CD4-positive, alpha-beta T cell treated with Interleukin-6 at 100 ng/mL for 8 hours (primary cell): ENCODE measurements around the gene RANBP17.
"Not testable (repeated sequence)": the region's sequence is repeated elsewhere in the genome, so short reads cannot be mapped to it uniquely, and the experiment has no call there.

ENCODE experiments used
- DNase-seq: peaks from one replicate; pipeline ENCODE4 v3.0.0-alpha.2; 2020; ENCODE audit warnings: mixed read lengths, low spot score

RANBP17 gene

DNA sequence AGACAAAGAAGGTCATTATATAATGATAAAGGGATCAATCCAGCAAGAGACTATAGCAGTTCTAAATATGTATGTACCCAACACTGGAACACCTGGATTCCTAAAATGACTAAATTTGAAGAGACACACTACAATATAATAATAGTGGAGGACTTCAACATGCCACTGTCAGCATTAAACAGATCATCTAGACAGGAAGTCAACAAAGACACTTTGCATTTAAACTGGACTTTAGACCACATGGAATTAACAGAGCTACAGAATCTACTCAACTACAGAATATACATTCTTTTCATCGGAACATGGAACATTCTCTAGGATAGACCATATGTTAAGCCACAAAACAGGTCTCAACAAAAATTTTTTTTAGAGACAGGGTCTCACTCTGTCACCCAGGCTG is 388.9 kb downstream of the RANBP17 start:
- no peak for DNase-seq

- DNase-seq: no peak
Measured at GRCh38 chr5:171251519-171251918, 389.7 kb downstream of the RANBP17 start.

GRCh38 chr5:171252674-171253073 is 390.9 kb downstream of the RANBP17 start:
- DNase-seq: no peak

DNA sequence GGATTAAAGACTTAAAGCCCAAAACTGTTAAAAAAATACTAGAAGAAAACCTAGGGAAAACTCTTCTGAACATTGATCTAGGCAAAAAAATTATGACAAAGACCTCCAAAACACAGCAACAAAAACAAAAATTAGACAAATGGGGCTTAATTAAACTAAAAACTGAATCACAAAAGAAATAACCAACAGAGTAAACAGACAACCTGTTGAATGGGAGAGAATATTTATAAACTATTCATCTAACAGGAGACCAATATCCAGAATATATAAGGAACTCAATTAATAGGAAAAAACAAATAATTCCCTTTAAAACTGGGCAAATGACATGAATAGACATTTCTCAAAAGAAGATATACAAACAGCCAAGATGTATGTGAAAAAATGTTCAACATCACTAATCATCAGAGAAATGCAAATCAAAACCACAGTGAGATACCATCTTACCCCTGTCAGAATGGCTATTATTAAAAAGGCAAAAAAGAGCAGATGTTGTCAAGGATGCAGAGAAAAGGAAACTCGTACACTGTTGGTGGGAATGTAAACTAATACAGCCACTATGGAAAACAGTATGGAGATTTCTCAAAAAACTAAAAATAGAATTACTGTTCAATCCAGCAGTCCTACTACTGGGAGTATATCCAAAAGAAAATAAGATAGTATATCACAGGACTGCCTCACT is 397.1 kb downstream of the RANBP17 start:
- DNase-seq: no peak

DNA sequence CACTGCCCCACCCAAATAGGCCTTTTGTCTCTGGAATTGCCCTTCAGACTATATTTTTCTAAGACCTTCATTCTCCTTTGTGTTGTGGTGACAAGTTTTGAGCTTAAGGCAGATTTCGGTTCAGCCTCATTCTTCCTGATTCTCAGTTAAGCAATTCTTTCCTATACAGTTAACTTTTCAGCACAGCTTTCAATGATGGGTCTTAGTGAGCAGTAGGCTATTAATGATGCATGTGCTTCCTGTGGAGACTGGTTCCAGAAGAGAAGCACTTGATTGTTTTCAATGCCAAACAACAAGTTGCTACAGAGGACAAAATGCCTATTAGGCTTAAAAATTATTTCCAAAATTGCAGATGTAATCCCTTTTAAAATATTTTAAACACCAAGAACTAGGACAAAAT is 399.5 kb downstream of the RANBP17 start:
- no peak for DNase-seq

DNA sequence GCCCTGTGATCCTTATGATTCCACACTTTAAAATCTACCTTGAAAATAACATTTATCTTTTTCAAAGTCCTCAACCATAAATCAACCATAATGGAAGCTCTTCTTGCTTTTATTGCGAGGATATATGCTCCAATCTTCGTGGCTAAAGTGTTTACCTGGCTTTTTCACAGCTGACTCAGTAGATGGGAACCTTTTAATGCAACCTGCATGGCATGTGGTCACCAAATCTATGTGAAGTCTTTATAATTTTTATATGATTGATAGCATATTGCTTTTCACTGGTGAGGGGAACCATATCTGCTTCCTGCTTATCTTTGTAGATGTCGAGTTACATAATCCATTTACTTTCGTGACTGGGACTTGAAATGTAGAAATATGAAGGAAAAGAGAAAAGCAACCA is 400.1 kb downstream of the RANBP17 start:
- no peak for DNase-seq

GRCh38 chr5:171263181-171263580 is 401.4 kb downstream of the RANBP17 start:
- DNase-seq: no peak

DNA sequence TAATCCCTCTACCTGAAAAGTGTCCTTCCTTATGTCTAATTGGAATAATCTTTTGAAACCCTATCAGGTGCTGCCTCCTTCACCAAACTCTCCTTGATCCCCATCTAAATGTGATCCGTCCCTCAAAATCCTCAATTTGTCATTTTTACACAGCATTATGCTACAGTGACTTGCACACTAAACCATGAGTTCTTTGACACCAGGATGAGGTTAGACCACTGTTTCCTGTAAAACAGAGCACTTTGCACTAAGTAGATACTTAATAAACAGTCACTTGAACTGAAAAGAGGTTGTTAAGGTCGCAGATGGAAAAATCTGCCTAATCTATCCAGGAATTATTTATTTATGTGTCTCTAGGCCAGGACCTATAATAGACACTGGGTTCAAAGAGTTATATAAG is 403.0 kb downstream of the RANBP17 start:
- peak; percentile 4 for DNase-seq

GRCh38 chr5:171268700-171269620 is 407.1 kb downstream of the RANBP17 start:
- no peak for DNase-seq

- no peak for DNase-seq
Measured at GRCh38 chr5:171269717-171270116, 407.9 kb downstream of the RANBP17 start.

DNA sequence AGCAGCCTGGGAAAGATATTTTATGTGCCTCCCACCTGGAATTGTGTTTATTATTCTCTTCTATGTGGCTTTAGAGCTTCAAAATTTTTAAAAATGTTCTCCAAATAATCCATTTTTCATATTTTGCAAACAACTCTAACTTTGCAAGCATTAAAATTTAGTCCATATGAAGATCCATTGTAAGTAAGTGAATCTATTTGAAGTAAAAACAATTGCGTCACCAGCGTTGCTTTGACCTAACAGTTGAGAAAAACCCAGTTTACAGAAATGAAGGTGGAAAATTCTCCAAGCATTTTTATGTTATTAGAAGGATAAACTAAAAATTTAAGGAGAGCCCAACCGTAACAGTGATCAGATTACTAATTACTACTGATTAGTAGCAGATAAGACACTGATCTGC is 408.3 kb downstream of the RANBP17 start:
- DNase-seq: no peak

GRCh38 chr5:171271798-171272197 is 410.0 kb downstream of the RANBP17 start:
- no peak for DNase-seq

DNA sequence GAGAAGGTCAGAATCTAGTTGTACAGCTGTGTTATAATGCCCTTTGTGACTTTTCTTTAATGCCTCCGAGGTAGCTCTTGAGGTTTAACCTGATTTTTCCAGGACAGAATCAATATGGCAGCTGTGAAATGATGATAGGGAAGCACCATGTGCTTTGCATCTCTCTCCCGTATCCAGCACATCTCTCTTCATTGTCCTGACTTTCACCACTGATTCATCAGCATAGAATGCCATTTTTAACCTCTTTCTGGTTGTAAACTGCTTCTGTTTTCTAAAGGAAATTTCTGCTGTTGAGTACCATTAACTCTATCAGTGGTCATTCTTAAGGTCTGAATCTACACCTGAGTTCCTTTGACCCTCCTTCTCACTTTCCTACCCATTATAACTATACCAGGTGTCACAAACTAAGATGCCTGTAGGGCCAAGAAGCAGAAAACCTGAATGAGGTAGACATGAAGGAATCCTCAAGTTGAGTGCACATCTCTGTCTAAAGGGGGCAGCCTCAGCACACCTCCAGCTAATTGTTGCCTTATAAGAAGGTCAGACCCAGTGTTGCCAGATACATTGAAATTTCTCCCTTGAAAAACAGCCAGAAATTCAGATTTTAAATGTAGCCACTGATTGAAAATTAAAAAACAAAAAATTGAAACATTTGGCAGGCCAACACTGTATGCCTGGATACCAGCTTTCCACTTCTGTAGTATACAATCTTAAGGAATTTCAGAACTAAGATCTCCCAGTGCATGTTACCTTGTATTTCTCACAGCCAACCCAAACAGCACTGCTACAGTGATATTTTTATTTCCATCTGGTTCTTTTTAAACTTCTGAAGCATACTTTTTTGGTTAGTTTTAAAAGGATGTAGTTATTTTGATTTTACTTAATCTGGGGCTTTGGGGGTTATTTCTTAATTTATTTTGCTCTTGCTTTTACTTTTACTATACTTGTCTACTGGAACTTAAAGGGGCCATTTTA is 411.5 kb downstream of the RANBP17 start:
- no peak for DNase-seq

GRCh38 chr5:171275841-171276544 is 414.2 kb downstream of the RANBP17 start:
- DNase-seq: no peak

DNA sequence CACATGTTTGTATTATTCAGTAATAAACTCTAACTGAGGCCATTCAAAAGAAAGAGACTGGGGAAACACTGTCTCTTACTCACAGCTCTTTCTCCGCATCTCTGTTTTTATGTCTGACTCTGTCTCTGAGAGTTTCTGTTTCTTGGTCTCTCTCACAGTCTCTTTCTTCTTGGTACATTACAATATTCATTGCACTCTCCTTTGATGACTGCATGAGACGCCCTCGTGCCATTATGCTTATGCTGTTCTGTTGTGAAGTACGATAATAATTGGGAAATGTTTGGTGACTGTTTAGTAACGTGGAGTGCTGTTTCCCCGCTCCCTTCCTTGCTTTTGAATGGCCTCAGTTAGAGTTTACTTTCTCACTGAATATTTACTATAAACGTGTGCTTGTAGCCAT is 421.9 kb downstream of the RANBP17 start:
- no peak for DNase-seq

- DNase-seq: no peak
Measured at GRCh38 chr5:171285465-171285864, 423.6 kb downstream of the RANBP17 start.

- no peak for DNase-seq
Measured at GRCh38 chr5:171288066-171288465, 426.2 kb downstream of the RANBP17 start.

DNA sequence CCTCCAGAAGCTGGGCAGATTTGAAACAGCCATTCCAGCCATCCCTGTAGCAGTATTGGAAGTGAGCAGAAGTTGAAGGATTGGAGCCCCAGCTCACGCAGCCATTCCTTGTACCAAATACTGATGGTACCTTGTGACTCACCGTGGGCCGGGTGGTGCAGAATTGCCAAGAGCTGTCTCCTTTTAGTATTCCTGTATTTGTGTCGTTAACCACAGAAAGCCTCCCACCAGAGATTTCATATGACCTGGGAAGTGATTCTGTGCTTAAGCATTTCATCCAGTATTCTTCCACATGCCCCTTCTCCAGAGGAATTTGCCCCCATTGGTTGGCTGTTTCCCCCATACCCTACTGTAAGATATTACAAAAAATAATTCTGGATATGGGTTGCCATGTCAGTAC is 429.6 kb downstream of the RANBP17 start:
- no peak for DNase-seq

DNA sequence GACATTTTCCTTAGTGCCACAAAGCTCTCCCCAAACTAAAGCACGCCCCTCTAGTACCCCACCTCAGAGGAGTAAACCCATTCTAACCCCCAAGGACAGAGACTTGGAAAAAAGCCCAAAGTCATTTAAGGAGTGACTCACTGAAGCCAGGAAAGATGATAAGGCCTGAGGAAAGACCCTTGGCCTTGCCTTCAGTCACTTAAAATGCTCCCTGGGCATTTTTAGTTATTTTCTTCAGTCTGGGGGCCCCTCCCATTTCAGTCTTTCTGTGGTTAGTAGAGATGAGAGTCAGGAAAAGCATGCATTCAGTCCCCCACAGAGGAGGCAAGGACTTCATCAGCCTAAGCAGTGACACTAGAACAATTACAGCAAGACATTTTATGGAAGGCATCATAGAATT is 433.5 kb downstream of the RANBP17 start:
- DNase-seq: no peak

- DNase-seq: no peak
Measured at GRCh38 chr5:171295801-171296200, 434.0 kb downstream of the RANBP17 start.

- not testable (repeated sequence) for DNase-seq
Measured at GRCh38 chr5:171297941-171298340, 436.1 kb downstream of the RANBP17 start.

GRCh38 chr5:171299228-171299627 is 437.4 kb downstream of the RANBP17 start:
- no peak for DNase-seq
